HepG2 (cell line): Measurements from ENCODE around the gene WNT1. TPM values are rescaled to one million over a fixed set of nuclear protein-coding genes. Genes with fewer than 3 reads are reported as not detected.

ENCODE experiments used
- ARID4A ChIP-seq: sonication (generic); formaldehyde crosslinking; IDR thresholded peaks from 2 replicates; pipeline ENCODE4 v1.5.0; 2020; ENCODE audit warnings: mild to moderate bottlenecking, missing genetic modification reagents, borderline replicate concordance
- FOXP4 ChIP-seq: sonication (generic); formaldehyde crosslinking; IDR thresholded peaks from 2 replicates; pipeline ENCODE4 v1.4.0; 2020; ENCODE audit warnings: missing genetic modification reagents
- HMG20B ChIP-seq: conservative IDR thresholded peaks from 2 replicates; pipeline ENCODE4 v1.6.1; 2016; ENCODE audit warnings: missing genetic modification reagents, missing compliant biosample characterization
- POGK ChIP-seq: sonication (generic); formaldehyde crosslinking; conservative IDR thresholded peaks from 2 replicates; pipeline ENCODE4 v1.8.0; 2022; ENCODE audit warnings: mild to moderate bottlenecking, moderate library complexity, missing genetic modification reagents
- SMYD3 ChIP-seq: sonication (generic); formaldehyde crosslinking; IDR thresholded peaks from 2 replicates; pipeline ENCODE4 v1.8.1; 2023; ENCODE audit warnings: mild to moderate bottlenecking, missing genetic modification reagents
- SP4 ChIP-seq: sonication (generic); formaldehyde crosslinking; IDR thresholded peaks from 2 replicates; pipeline ENCODE4 v1.8.1; 2023; ENCODE audit warnings: mild to moderate bottlenecking, missing genetic modification reagents
- ZBTB38 ChIP-seq: sonication (generic); formaldehyde crosslinking; IDR thresholded peaks from 2 replicates; pipeline ENCODE4 v1.5.1; 2020; ENCODE audit warnings: mild to moderate bottlenecking, missing genetic modification reagents
- ZFP62 ChIP-seq: sonication (generic); formaldehyde crosslinking; IDR thresholded peaks from 2 replicates; pipeline ENCODE4 v1.4.0; 2020; ENCODE audit warnings: missing genetic modification reagents
- ZNF136 ChIP-seq: sonication (generic); formaldehyde crosslinking; IDR thresholded peaks from 2 replicates; pipeline ENCODE4 v1.8.1; 2022; ENCODE audit warnings: low read depth, mild to moderate bottlenecking, moderate library complexity, missing genetic modification reagents
- ZNF280D ChIP-seq: sonication (generic); formaldehyde crosslinking; IDR thresholded peaks from 2 replicates; pipeline ENCODE4 v1.5.1; 2020; ENCODE audit warnings: mild to moderate bottlenecking, missing genetic modification reagents
- ZNF563 ChIP-seq: sonication (generic); formaldehyde crosslinking; IDR thresholded peaks from 2 replicates; pipeline ENCODE4 v1.8.0; 2022; ENCODE audit warnings: mild to moderate bottlenecking, moderate library complexity, missing genetic modification reagents
- ZNF614 ChIP-seq: IDR thresholded peaks from 2 replicates; pipeline ENCODE4 v1.6.1; 2018; ENCODE audit warnings: missing biosample characterization, missing genetic modification reagents, inconsistent platforms, borderline replicate concordance
- polyA plus RNA-seq, 8 experiments: library from polyadenylated mRNA; depleted of rRNA in 3 of 8; stranded (reverse) in 7 of 8; unstranded in 1 of 8; fragments of >200 nt; fragmentation: Illumina TruSeq in 4 of 8; extraction: Trizol in 4 of 8; gene quantifications; 2 replicates each; pipeline versions ENCODE4 v1.2.1 to v1.2.3, GENCODE V29; 2011 to 2016; ENCODE audit warnings: low read depth in 4 of 8, missing spikeins in 1 of 8, mixed read lengths in 1 of 8; ENCODE audit not compliant: insufficient read depth in 1 of 8
- total RNA-seq, 5 experiments: library from RNA; depleted of rRNA; stranded (reverse); fragments of >200 nt; fragmentation: Illumina TruSeq; extraction: Trizol; gene quantifications; 2 replicates each; pipeline ENCODE4 v1.2.3, GENCODE V29; 2016; ENCODE audit warnings: low read depth in 1 of 5

Gene WNT1
- total and polyA plus RNA-seq, 2 of the 13 experiments (the other 11 are each of a cell fraction or from before 2014, with no cell fraction given) = not detected

- TF ChIP-seq SMYD3 (CRISPR knock-in tag) = no peak
- TF ChIP-seq SP4 = no peak
- TF ChIP-seq ARID4A (CRISPR knock-in tag) = peak; percentile 50; the same call in 1 of the 2 replicates
- no peak for TF ChIP-seq POGK (CRISPR knock-in tag)
- TF ChIP-seq HMG20B (CRISPR knock-in tag) = no peak
- TF ChIP-seq ZNF136 = 0 out of 2 replicates have a peak, but pooled peaks have one; percentile 42
- TF ChIP-seq FOXP4 (CRISPR knock-in tag) = 0 out of 2 replicates have a peak, but pooled peaks have one; percentile 13
- 0 out of 2 replicates have a peak, but pooled peaks have one; percentile 22 for TF ChIP-seq ZBTB38 (CRISPR knock-in tag)
- no peak for TF ChIP-seq ZNF280D (CRISPR knock-in tag)
- no peak for TF ChIP-seq ZFP62
- peak; percentile 5; the same call in 1 of the 2 replicates for TF ChIP-seq ZNF563
- TF ChIP-seq ZNF614 (CRISPR knock-in tag) = peak; percentile 43; the same call in 1 of the 2 replicates
These were observed 18.9 kb downstream of the WNT1 start (continued) for GRCh38 chr12:48996794-48997718.
